ENCODE data around the gene CACFD1.

DNA sequence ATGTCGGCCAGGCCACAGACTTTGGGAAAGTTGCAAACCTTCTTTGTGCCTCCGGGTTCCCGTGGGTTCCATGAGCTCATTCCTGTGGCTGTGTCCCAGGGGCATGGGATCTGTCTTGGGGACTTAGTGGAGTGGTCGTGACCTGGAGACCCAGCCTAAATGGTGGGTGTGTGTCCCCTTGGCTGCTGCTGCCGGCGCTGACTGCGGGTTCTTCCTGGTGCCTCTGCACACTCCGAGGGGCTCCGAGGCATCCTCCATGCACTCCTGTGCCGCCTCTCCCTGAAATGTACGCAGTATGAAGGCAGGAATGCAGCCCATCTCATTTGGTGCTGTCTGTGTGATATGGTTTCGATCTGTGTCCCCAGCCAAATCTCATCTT, 40.1 kb downstream of the CACFD1 start:
- TF ChIP-seq POLR2AphosphoS5 (IDR thresholded peaks at IDR 0.05; ENCODE audit: low read depth, low read length): no peak
- TF ChIP-seq, protein P1, sequence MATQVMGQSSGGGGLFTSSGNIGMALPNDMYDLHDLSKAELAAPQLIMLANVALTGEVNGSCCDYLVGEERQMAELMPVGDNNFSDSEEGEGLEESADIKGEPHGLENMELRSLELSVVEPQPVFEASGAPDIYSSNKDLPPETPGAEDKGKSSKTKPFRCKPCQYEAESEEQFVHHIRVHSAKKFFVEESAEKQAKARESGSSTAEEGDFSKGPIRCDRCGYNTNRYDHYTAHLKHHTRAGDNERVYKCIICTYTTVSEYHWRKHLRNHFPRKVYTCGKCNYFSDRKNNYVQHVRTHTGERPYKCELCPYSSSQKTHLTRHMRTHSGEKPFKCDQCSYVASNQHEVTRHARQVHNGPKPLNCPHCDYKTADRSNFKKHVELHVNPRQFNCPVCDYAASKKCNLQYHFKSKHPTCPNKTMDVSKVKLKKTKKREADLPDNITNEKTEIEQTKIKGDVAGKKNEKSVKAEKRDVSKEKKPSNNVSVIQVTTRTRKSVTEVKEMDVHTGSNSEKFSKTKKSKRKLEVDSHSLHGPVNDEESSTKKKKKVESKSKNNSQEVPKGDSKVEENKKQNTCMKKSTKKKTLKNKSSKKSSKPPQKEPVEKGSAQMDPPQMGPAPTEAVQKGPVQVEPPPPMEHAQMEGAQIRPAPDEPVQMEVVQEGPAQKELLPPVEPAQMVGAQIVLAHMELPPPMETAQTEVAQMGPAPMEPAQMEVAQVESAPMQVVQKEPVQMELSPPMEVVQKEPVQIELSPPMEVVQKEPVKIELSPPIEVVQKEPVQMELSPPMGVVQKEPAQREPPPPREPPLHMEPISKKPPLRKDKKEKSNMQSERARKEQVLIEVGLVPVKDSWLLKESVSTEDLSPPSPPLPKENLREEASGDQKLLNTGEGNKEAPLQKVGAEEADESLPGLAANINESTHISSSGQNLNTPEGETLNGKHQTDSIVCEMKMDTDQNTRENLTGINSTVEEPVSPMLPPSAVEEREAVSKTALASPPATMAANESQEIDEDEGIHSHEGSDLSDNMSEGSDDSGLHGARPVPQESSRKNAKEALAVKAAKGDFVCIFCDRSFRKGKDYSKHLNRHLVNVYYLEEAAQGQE (IDR thresholded peaks at IDR 0.05; ENCODE audit: insufficient read depth in 1 of 2, low read depth in 2 of 2, low read length in 2 of 2): no peak
- no peak for TF ChIP-seq TAF1 (IDR thresholded peaks at IDR 0.05; ENCODE audit: borderline replicate concordance, insufficient read depth, low read length)
- no peak for TF ChIP-seq SIN3A (IDR thresholded peaks at IDR 0.05; ENCODE audit: borderline replicate concordance, insufficient read depth, low read length)
